NCI-H146 (cell line): Measurements from ENCODE around the gene CD48.
"Not testable (repeated sequence)": the region's sequence is repeated elsewhere in the genome, so short reads cannot be mapped to it uniquely, and the experiment has no call there.

Experiments used
- DNase-seq: peaks from one replicate; lab custom pipeline; 2025; lab: John Stamatoyannopoulos, UW

CD48 gene

DNA sequence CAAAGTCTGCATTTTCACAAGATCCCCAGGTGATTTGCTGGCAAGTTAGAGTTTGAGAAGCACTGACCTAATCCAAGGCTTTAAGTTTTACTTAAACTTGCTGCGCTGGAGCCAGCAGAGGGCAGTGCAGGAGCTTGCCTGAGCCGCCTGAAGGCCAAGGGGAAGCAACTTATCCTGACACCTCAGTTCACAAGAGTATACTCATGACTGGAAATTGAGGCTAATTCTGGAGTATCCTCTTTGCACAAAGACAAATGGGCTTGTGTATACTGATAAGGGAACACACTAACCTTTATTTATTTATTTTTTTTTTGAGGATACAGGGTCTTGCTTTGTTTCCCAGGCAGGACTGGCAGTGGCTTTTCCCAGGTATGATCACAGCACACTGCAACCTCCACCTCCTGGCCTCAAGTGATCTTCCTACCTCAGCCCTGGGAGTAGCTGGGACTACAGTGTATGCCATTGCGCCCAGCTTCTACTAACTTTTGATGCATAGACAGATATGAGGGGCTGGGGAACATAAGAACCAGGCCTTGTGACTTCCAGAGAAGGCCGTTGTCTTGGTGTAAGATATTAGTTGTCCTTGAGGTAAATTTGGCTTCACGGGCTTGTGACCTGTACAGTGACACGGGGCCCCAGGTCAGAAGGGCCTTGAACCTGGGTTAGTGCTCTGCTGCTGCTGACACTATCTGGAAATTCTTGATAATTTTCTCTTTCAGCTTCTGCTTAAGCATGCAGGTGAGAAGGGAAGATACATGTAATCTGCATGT lies 35.8 kb downstream of the CD48 start:
- DNase-seq: peak; percentile 19

DNA sequence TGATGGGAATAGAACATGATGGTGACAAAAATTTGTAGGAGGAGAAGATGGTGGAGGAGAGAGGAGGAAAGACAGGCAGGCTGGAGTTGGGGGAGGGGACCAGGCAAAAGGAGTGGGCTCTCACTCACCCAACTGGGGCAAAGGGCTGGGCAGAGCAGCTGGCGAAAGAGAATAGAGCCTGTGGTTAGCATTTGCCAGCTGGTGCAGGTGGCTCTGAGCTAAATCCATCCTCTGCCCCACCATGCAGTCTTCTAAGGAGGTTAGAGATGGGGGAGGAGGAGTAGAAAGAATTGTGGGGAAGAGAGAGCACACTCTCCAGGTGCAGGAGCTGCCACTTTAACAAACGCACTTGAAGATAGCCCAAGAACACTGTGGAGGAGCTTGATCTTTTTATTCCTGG lies 37.2 kb downstream of the CD48 start:
- no peak for DNase-seq

DNA sequence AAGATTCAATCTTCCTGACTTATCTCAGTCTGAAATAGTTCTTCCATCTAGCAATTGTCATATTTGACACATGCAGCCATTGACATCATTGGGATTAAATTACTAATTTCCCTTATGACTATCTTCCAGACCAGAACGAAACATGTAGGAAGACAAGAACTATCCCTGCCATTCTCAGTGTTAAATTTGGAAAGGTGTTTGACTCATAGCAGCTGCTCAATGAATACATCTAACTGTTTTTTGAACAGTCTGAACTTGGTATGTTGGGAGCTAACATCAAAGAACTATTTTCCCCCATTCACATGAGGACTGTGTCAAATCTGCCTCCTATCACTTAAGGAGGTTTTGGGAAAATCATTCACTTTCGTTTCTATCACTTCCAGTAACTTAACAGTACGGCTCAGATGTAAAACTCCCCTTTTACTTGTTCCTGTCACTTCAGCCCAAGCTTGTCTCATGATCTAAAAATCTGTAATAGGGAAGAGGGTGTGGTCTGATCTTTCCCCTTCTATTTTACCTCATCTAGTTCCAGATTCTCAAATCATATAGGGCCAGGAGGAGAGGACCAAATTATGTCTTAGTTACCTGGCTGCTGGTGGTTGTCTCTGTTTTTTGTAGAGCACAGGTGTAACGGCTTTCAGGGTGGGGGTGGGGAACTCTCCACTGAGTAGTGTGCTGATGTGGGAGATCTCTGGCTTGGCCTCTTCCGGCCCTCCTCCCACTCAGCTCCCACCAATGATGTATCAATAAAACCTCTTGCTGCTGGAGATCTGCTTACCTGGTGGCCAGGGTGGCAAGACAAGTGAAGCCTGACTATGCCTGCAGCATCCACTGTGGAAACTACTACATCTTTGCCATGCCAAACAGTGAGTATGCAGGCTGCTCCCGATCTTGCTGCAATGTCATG lies 38.6 kb downstream of the CD48 start:
- no peak for DNase-seq

DNA sequence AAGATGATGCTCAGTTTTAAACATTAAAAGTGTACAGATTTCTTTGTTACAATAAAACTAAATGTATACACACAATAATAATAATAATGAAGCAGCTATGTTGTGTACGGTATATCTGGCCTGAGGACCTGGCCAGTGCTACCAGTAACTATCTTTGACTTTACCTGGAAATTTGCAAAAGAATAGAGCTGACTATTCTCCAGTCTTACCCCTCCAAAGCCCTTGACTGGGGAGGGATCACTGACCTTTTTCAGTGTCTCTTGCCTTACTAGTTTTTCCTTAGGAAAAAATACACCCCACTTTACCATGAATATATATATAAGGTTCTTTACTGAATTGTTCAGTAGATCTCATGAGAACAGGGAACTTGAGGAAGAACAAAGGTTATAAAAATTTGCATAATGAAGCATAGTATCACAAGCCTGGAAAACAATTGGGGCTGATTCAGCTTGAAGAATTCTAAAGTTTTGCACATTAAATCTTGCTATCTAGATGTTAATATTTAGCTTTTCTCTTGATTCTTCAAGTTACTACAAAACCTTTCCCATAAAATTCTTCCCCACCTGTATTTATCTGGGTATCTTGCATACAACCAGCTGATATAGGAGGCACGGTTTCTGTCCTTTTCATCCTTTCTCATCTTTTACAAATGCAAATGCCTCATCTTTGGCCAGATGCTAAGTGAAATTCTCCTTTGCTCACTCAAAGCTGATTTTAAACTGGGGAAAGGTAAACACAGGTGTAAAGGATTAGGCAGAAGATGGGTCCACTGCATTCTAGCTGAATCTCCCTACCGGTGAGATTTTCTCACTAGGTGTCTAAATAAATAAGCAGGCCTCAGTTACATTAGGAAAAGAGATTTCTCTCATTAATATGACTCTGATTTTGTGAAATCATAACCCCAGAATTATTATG lies 39.8 kb downstream of the CD48 start:
- no peak for DNase-seq

DNA sequence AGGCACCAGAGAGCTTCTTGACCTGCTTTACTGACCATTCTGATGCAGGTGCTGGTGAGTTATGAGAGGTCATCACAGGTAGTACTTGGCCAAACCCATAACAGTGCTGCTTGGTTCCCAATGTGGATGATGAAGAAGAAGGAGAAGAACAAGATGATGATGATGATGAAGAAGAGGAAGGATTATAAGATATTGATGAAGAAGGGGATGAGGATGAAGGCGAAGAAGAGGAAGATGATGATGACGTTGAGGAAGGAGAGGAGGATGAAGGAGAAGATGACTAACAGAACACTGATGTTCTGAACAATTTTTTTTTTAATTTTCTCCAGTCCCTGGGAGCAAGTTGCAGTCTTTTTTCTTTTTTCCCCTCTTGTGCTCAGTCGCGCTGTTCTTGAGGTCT lies 40.9 kb downstream of the CD48 start:
- DNase-seq: no peak

DNA sequence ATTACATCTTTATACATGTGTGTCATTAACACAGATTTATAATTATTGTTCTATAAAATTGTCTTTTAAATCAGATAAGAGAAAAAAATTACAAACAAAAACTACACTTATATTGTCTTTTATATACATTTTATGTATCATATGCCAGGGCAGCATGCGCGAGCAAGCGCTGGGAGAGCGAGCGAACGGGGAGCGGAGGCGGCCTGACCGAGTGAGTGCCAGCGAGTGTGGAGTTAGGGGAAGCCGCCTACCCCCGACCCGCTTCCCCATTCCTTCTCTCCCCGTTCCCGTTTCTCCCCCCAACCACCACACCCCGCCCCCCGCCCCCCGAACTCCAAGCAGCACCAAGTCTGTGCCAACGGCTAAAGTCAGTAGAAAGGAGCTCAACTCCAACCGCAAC lies 41.8 kb downstream of the CD48 start:
- DNase-seq: no peak

DNA sequence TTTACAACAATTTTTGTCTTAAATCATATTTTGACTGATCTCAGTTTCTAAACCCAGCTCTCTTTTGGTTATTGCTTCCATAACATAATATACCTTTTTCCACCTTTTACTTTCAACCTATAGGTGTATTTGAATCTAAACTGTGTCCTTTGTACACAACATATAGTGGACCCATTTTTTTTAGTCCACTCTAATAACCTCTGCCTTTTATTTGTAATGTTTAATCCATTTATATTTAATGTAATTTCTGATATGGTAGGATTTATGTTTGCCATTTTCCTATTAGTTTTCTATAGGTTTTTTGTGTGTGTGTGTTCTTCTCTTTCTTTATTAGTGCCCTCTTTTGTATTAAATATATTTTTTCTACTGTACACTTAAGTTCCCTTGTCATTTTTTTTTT lies 42.3 kb downstream of the CD48 start:
- no peak for DNase-seq

DNA sequence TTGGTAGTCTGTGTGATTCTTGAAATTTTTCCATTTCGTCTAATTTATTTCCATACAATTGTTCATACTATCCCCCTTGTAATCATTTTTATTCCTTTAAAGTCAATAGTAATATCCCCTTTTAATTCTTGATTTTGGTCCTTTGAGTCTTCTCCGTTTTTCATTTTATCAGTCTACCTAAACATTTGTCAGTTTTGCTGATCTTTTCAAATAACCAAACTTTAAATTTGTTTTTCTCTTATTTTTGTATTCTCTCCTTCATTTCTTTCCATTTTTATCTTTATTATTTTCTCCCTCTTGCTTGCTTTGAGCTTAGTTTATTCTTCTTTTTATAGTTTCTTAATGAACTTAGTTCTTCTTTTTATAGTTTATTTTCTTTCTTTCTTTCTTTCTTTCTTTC lies 43.7 kb downstream of the CD48 start:
- no peak for DNase-seq

DNA sequence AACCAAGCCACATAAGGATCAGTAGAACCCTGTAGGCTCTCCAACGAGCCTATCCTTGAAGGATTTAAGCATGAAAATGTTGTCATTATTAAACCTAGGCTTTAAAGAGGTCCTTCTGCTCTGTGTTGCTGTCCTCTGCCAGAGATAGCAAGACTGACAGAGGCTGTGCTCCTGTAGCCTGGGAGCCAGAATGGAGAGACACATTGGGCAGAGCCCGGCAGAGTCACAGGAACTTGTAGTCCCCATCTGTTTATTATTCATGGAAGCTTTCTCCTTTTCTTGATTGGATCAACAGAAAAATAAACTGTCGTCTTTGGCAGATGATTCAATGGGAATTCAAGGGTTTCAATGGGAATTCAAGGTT lies 45.6 kb downstream of the CD48 start:
- no peak for DNase-seq

DNA sequence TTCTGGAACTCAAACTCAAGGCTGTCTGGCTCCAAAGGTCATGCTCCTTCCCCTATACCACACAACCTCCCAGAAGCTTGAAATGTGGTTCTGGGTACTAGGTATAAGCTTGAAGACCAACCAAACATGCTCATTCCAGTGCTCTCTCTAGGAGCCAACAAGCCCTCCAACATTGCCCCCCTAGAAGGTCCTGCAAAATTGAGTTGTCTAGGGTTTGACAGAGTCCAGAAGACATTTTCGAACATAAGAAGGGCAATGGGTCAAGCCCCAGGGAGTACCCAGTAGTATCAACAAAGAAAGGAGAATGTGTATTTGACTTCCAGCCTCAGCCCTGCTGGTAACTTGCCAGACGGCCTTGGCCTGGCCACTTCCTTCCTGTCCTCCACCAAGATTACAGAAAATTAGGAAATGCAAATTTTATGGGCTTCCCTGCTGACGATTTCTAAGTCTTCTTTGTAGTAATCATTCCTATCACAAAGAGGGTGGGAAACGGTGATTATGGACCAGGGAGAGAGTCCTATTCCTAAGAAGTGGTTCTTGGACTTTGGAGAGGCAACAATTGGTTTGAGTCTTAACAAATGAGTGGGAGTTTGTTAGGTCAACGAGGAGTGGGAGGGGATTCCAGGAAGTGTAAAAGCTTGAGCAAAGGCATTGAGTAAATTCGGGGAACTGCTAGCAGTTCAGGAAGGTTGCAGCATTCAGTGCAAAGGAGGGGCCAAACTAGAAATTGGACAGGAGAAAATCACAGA lies 46.1 kb downstream of the CD48 start:
- no peak for DNase-seq

DNA sequence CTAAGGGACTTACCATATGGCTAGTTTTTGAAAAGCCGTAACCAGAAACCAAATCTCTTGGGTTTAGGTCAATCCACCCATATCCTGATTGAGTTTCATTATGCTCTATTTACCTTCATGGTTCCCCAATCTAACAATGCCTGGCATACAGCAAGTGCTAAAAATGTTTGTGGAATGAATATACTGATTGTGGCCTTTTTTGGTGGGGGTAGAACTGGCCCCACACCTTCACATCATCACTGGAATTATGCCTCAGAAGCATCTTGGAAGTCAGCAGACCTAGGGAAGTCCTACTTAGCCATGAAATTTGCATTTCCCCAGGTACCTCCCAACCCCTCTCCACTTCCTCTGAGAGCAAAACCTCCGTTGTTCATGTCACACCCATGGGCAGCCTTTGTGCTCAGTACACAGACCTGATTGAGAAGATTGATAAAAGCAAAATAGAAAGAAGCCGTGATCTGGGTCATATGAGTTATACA lies 47.0 kb downstream of the CD48 start:
- no peak for DNase-seq

DNA sequence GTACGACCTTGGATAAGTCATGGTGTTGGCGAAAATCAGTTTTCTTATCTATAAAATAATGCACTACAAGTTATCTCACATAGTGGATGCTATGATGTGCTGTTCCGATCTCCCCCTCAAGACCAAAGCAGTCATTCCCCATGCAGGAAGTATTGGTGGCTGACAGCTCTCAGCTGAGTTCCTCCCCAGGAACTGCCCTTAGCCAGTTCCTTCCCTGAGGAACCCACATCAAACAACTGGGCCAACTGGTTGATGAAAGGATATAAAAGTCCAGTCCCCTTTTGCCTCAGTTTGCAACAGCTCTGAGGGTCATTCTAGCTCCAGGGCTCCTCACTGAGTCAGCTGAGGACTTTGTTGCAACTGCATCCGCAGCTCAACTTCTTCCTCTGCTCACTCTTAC lies 48.7 kb downstream of the CD48 start:
- no peak for DNase-seq

DNA sequence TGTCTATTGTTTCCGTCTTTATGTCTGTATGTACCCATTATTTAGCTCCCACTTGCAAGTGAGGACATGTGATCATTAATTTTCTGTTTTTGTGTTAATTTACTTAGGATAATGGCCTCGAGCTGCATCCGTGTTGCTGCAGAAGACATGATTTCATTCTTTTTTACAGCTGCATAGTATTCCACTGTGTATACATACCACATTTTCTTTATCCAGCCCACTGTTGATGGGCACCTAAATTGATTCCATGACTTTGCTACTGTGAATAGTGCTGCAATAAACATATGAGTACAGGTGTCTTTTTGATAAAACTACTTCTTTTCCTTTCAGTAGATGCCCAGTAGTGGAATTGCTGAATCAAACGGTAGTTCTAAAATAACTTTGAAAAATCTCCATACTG lies 52.1 kb downstream of the CD48 start:
- DNase-seq: no peak

DNA sequence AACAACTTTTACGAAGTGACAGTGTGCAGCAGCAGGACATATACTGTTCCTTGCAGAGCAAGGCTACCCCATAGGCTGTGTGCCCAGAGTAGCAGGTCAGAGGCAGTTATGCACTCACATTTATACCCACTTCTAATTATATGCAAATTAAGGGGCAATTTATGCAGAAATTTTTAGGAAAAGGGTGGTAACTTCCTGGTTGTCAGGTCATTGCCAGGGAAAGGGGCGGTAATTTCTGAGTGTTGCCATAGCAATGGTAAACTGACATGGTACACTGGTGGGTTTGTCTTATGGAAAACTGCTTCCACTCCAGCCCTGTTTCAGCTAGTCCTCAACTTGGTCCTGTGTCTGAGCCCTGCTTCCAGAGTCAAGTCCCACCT lies 52.8 kb downstream of the CD48 start:
- no peak for DNase-seq

DNA sequence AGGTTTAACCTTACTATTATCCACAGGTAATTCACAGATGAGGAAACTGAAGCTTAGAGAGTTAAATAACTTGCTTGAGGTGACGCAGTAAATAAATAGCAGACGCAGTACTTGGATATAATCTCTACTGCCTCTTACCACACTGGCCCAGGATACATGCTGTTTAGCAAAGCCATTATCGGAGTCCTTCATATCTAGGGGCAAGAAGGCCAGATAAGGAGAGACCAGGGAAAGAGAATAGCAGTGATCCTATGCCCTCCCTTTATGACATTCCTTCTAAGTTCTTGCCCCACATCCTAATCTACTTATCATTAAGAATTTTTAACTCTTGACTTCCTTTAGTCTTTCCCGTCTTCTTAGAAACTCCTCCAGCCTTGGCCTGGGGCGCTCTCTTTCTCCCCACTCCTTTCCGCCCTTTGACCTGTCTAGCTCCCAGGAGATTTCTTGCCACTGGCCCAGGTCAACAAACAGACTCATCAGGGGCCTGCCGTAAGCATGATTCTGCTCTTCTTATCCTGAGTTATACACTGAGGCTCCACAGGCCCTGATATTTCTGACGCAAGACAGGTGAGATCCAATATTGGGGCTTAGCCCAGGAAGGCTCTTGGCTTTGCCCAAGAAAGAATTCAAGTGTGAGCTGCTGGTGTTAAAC lies 53.3 kb downstream of the CD48 start:
- no peak for DNase-seq

DNA sequence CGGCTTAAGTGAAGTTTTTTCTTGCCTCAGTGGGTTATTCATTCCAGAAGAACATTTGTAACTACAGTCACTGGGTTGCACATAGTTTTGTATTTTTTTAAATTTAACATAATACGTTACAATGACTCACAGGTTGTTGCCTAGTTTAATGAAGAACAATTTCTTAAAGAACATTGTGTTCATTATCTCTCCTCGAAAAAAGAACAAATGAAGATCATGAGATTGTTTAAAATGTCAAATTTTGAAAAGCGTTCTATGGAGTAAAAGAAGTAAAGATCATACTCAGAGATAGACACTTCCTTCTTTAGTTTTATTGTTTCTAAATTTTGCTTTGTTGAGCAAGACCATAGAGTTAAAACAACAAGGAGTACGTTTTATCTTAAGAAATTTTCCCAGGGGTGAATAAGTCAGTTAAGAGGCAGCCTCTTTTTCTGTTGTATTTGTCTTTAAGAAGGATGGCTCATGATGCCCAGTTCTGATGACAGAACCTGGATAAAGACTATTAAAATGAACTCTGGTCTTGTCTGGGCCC lies 54.3 kb downstream of the CD48 start:
- no peak for DNase-seq

DNA sequence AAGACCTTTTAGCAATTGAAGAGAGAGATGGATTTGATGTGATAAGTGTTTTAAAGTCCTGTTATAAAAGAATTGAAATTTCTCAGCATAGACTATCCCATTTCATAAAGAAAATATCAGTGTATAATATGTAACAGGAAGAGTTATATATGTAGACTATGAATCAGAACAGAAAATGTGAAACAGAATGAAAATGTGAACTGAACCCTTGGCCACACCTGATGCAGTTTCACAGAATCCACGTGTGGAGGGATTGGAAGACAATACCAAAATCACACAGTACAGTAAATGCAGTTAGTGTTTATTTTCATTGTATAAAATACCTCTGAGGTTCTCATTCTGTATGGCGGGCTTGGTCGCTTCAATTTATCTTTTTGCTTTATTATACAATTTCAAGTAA lies 54.9 kb downstream of the CD48 start:
- DNase-seq: no peak

DNA sequence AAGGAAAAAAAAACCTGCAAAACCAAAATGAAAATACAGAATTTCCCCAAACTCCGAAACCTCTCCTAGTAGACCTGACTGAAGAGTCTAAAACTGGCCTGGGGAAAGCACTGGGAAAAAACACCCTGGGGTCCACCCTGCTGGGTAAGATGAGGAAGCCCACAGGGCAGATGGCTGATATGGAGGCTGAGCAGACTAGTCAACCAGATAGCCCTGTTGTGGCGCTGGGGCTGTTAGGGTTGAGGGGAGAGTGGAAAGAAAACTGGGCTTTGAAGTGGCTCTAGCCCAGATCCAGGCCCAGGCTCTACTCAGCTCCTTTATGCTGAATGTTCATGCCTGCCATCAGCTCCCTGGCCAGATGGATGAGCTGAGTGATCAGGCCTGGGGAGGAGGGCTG lies 58.0 kb downstream of the CD48 start:
- no peak for DNase-seq

DNA sequence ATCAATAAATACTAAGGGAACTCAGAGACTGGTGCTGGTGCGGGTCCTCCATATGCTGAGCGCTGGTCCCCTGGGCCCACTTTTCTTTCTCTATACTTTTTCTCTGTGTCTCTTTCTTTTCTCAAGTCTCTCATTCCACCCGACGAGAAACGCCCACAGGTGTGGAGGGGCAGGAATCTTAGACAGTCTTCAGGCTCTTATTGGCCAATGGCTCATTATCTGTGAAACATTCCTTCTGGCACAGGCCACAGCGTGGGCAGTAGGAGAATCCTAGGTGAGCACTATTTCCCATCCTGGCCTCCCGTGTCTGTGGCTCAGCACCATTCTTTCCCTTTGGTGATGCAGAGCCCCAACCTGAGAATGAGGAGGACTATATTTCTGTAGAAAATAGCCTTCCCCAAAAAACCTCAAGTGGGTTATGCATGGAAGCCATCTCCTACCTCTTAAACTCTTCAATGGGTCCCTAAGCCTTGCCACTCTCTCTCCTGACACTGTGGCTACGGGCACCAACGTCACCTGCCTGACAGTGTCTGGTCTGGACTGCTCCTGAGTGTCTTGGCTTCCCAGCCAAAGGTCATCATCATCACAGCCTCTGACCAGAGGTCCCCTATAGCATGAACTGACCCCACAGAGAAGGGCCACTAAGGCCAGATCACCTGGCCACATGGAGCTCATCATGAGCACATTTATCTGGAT lies 58.5 kb downstream of the CD48 start:
- no peak for DNase-seq

DNA sequence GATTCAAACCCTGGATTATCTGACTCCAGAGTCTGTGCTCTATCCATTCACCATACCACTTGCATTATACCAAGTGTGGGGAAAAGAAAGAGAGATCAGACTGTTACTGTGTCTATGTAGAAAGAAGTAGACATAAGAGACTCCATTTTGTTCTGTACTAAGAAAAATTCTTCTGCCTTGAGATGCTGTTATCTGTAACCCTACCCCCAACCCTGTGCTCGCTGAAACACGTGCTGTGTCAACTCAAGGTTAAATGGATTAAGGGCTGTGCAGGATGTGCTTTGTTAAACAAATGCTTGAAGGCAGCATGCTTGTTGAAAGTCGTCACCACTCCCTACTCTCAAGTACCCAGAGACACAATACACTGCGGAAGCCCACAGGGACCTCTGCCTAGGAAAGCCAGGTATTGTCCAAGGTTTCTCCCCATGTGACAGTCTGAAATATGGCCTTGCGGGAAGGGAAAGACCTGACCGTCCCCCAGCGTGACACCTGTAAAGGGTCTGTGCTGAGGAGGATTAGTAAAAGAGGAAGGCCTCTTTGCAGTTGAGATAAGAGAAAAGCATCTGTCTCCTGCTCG lies 59.5 kb downstream of the CD48 start:
- not testable (repeated sequence) for DNase-seq
